GM10266 (cell line): Measurements from ENCODE around the gene INPP5E.

Experiments
- DNase-seq: peaks from one replicate; pipeline ENCODE4 v3.0.0; 2012; ENCODE audit errors: extremely low spot score
- CTCF ChIP-seq: IDR thresholded peaks from 2 replicates; pipeline ENCODE4 v1.5.1; 2012; ENCODE audit warnings: mild to moderate bottlenecking, low read depth; ENCODE audit not compliant: control insufficient read depth, insufficient read depth; ENCODE audit errors: missing control alignments

The INPP5E gene

GRCh38 chr9:136462664-136463063 is 23.0 kb upstream of the INPP5E start:
- no peak for TF ChIP-seq CTCF
- no peak for DNase-seq

- no peak for TF ChIP-seq CTCF
- no peak for DNase-seq
Measured at GRCh38 chr9:136460772-136461325, 21.2 kb upstream of the INPP5E start.

DNA sequence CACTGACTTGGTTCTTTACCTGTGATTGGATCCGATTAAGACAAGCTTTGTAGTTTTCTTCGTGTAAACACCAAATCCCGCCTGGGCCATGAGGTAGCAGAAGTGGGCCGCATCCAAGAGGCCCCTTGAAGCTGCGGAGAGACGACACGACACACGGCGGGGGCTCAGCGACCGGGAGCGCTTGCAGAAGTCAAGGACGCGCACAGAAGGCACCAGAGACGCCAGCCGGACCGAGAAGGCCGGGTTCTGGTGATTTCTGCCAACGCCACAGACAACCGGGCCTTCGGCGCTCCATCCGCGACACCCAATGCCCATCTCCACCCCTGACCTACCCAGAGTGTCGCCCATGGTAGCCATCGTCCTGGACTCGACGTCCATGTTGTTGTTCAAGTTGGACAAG is 19.8 kb upstream of the INPP5E start:
- DNase-seq = no peak
- TF ChIP-seq CTCF = no peak

DNA sequence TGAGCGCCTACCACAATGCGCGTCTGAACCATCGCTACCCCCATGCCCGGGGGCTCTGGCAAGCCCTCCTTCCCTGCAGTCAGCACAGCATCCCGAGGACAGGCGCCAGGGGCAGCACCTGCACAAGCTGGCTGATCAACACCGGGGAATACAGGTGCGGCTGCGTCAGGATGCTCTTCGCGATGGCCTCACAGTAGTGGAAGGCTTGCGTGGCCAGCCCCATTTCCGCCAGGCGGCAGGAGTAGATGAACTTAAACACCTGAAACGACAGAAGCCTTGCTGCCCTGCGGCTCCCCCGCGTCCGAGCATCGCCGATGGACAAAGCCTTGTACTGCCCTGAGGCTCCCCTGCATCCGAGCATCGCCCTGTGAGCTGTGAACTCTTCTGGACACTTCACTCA is 17.7 kb upstream of the INPP5E start:
- no peak for DNase-seq
- no peak for TF ChIP-seq CTCF

DNA sequence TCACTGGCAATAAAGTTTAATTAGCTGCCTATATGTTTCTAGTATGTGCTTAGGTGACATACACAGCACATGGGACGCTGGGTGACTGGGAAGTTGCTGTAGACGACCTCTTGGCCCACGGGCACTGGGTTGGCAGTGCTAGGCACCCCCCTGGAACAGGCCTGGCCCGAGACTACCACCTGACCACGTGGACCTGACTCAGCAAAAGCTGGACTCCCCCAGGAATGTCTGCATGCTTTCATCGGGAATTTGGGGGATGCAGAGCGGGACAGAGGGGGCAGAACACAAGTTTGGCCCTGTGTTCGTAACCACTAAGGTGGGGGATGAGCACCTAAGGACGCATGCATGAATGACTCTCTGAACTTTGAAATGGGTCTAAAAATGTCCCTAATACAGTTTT is 16.6 kb upstream of the INPP5E start:
- DNase-seq = no peak
- TF ChIP-seq CTCF = no peak

DNA sequence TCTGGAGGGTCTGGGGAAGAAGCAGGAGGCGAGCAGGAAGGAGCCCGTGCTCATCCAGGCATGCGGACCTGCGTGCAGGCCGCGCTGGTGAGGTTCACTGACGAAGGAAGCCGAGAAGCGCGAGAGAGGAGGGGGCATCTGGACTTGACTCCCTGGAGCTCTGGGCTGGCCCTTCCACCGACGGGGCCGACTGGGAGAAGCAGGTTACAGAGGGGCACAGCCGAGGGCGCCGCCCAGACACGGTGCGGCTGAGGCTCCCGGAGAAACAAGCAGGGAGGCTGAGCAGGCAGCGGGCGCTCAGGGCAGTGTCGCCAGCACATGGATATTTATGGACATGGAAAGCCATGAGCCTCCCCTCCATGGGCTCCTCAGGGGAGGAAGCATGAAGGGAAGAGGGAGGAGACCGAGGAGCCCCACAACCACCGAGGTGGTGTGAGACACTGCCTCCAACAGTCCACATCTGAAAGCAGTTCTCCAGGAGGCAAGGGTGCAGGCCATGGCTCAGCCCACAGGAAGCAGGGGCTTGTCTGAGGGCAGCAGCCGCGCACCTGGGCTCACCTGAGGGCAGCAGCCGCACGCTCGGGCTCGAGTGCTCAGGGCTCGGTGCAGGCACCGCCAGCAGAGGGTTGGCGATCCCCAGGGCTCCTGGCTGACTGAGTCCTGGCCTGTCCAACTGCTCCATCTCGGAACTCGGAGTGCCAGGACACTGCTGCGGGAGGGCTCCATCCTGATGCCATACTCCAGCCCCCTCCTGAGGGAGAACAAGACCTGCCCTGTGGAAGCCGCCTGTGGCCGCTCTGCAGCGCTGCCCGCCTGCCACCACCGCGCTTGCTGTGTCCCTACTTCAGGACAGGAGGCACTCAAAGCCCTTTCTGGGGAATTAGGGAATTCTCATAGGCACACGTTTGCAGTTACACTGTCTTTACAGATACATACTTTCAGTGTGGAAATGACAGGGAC is 15.7 kb upstream of the INPP5E start:
- no peak for DNase-seq
- TF ChIP-seq CTCF = no peak

- no peak for TF ChIP-seq CTCF
- no peak for DNase-seq
Measured at GRCh38 chr9:136454026-136454796, 14.6 kb upstream of the INPP5E start.
